Upper lobe of left lung (tissue), 6 donors: ENCODE results near the gene SRCAP. TPM values are rescaled to one million over a fixed set of nuclear protein-coding genes. Genes with fewer than 3 reads are reported as not detected.

ENCODE experiments used
- ATAC-seq, 2 donors: fragments of 200-7000 bp; cut with Tn5 transposase; one replicate each; pipeline ENCODE4 v1.9.1; 2022; ENCODE audit warnings: mild to moderate bottlenecking in 2 of 2, moderate library complexity in 2 of 2; ENCODE audit not compliant: low FRiP score in 2 of 2
- DNase-seq, 2 donors: peaks; one replicate each; pipeline ENCODE4 v3.0.0-alpha.2; 2019 to 2020
- H3K27ac ChIP-seq, 4 donors: fragments of 200-600 bp; sonication (generic); one replicate each; pipeline ENCODE4 v1.5.1; 2016 to 2019
- H3K27me3 ChIP-seq, 4 donors: fragments of 200-600 bp; sonication (generic); one replicate each; pipeline ENCODE4 v1.5.1; 2017 to 2019
- H3K36me3 ChIP-seq, 4 donors: fragments of 200-600 bp; sonication (generic); one replicate each; pipeline ENCODE4 v1.5.1; 2016 to 2019
- H3K4me1 ChIP-seq, 4 donors: fragments of 200-600 bp; sonication (generic); one replicate each; pipeline ENCODE4 v1.5.1; 2018 to 2019
- H3K4me3 ChIP-seq, 4 donors: fragments of 200-600 bp; sonication (generic); one replicate each; pipeline ENCODE4 v1.5.1; 2017 to 2019; ENCODE audit warnings: mild to moderate bottlenecking in 2 of 4, moderate library complexity in 1 of 4
- H3K9me3 ChIP-seq, 4 donors: fragments of 200-600 bp; sonication (generic); one replicate each; pipeline ENCODE4 v1.5.1; 2018 to 2019
- CTCF ChIP-seq, 6 experiments: fragments of 450-650 bp in 4 of 6; fragments of 200-600 bp in 2 of 6; sonication (generic) in 2 of 6; IDR thresholded peaks; one replicate each; pipeline ENCODE4 v1.5.1; 2016 to 2019; ENCODE audit warnings: antibody characterized with exemption in 6 of 6
- EP300 ChIP-seq, 4 donors: sonication (generic); formaldehyde crosslinking; IDR thresholded peaks; one replicate each; pipeline ENCODE4 v1.5.1; 2017; ENCODE audit warnings: antibody characterized with exemption in 4 of 4, control low read depth in 2 of 4
- POLR2A ChIP-seq, 4 donors: fragments of 450-650 bp; IDR thresholded peaks; one replicate each; pipeline ENCODE4 v1.5.1; 2016 to 2017; ENCODE audit warnings: antibody characterized with exemption in 4 of 4, mild to moderate bottlenecking in 2 of 4
- POLR2AphosphoS5 ChIP-seq, 2 donors: sonication (generic); formaldehyde crosslinking; IDR thresholded peaks; one replicate each; pipeline ENCODE4 v1.5.1; 2017; ENCODE audit warnings: antibody characterized with exemption in 2 of 2
- WGBS, 2 donors: methylation state at CpG; one replicate each; pipeline ENCODE4 v1.1.5; 2017 to 2018; 5-methylcytosine and 5-hydroxymethylcytosine counted together
- total RNA-seq, 6 donors: library from RNA; depleted of rRNA in 4 of 6; stranded (reverse); fragments of >200 nt in 4 of 6; gene quantifications; one replicate each; pipeline versions ENCODE4 v1.1.0 to v1.2.1, GENCODE V29; 2016 to 2021
- donor health status: DM: no; HTN: no; CAD: no; lungs with moderate emphysema.
- donor health status: DM: no; HTN: yes; CAD: no; lungs with severe emphysema.

Gene SRCAP
- total RNA-seq, 6 donors from 2014 or later: 38.3 to 102 (median 66.0) TPM

GRCh38 chr16:30677931-30678585, 20.9 kb upstream of the SRCAP start:
- TF ChIP-seq EP300 (IDR thresholded peaks at IDR 0.05): no peak
- TF ChIP-seq POLR2A (IDR thresholded peaks at IDR 0.05): no peak
- TF ChIP-seq POLR2AphosphoS5 (IDR thresholded peaks at IDR 0.05): no peak
- ATAC-seq (no peak), DNase-seq (no peak)
- no peaks in the 10 kb centered on the region for H3K36me3 ChIP-seq
- H3K27me3 ChIP-seq: no peaks in the 10 kb centered on the region
- H3K4me3 ChIP-seq: no peak overlapping the region
- no peaks in the 10 kb centered on the region for H3K9me3 ChIP-seq
- H3K4me1 ChIP-seq: no peaks in the 10 kb centered on the region
- WGBS, 2 donors: 80 to 82% methylated on average over 11 of the region's 11 CpGs
- H3K27ac ChIP-seq: no peak overlapping the region

- DNase-seq (no peak), ATAC-seq (no peak)
- H3K9me3 ChIP-seq: no peaks in the 10 kb centered on the region
- H3K27me3 ChIP-seq: no peaks in the 10 kb centered on the region
- WGBS, 2 donors: 79 to 80% methylated on average over 3 of the region's 3 CpGs
- TF ChIP-seq CTCF (IDR thresholded peaks at IDR 0.05) (no peak), POLR2A (IDR thresholded peaks at IDR 0.05) (no peak), EP300 (IDR thresholded peaks at IDR 0.05) (no peak), POLR2AphosphoS5 (IDR thresholded peaks at IDR 0.05) (no peak)
- no peak overlapping the region for H3K4me3 ChIP-seq
- H3K27ac ChIP-seq: no peak overlapping the region
- H3K4me1 ChIP-seq: no peaks in the 10 kb centered on the region
- H3K36me3 ChIP-seq: no peaks in the 10 kb centered on the region
Measured at GRCh38 chr16:30678586-30678970, 20.4 kb upstream of the SRCAP start.

- H3K4me3 ChIP-seq: no peak overlapping the region
- DNase-seq: no peak
- no peak overlapping the region for H3K27ac ChIP-seq
- no peak for TF ChIP-seq POLR2A (IDR thresholded peaks at IDR 0.05)
- no peak for TF ChIP-seq CTCF (IDR thresholded peaks at IDR 0.05)
- TF ChIP-seq POLR2AphosphoS5 (IDR thresholded peaks at IDR 0.05): no peak
- no peak for TF ChIP-seq EP300 (IDR thresholded peaks at IDR 0.05)
- 94 to 97% methylated on average over 3 of the region's 3 CpGs for WGBS, 2 donors
- H3K36me3 ChIP-seq: no peaks in the 10 kb centered on the region
- ATAC-seq: no peak
- H3K9me3 ChIP-seq: no peaks in the 10 kb centered on the region
- H3K27me3 ChIP-seq: no peaks in the 10 kb centered on the region
- no peaks in the 10 kb centered on the region for H3K4me1 ChIP-seq
Measured at GRCh38 chr16:30680326-30680725, 18.6 kb upstream of the SRCAP start.

- 59 to 62% methylated on average over 4 of the region's 4 CpGs for WGBS, 2 donors
- H3K9me3 ChIP-seq: no peaks in the 10 kb centered on the region
- peaks cover 0 to 7% (median 1%) of the 10 kb centered on the region in 4 donors for H3K4me1 ChIP-seq
- DNase-seq: no peak
- no peak overlapping the region for H3K4me3 ChIP-seq
- no peaks in the 10 kb centered on the region for H3K27me3 ChIP-seq
- ATAC-seq: no peak
- no peak for TF ChIP-seq POLR2A (IDR thresholded peaks at IDR 0.05)
- TF ChIP-seq EP300 (IDR thresholded peaks at IDR 0.05): no peak
- no peak for TF ChIP-seq POLR2AphosphoS5 (IDR thresholded peaks at IDR 0.05)
- no peak for TF ChIP-seq CTCF (IDR thresholded peaks at IDR 0.05)
- no peaks in the 10 kb centered on the region for H3K36me3 ChIP-seq
- no peak overlapping the region for H3K27ac ChIP-seq
Measured at GRCh38 chr16:30688701-30689100, 10.3 kb upstream of the SRCAP start.

GRCh38 chr16:30691907-30692306, 7.1 kb upstream of the SRCAP start:
- TF ChIP-seq POLR2A (IDR thresholded peaks at IDR 0.05) (no peak), POLR2AphosphoS5 (IDR thresholded peaks at IDR 0.05) (no peak), EP300 (IDR thresholded peaks at IDR 0.05) (no peak), CTCF (IDR thresholded peaks at IDR 0.05) (no peak)
- no peaks in the 10 kb centered on the region for H3K36me3 ChIP-seq
- H3K27me3 ChIP-seq: no peaks in the 10 kb centered on the region
- no peak overlapping the region for H3K4me3 ChIP-seq
- H3K9me3 ChIP-seq: no peaks in the 10 kb centered on the region
- H3K4me1 ChIP-seq: peaks cover 0 to 13% (median 4%) of the 10 kb centered on the region in 4 donors
- 64 to 69% methylated on average over 4 of the region's 4 CpGs for WGBS, 2 donors
- ATAC-seq (no peak), DNase-seq (no peak)
- H3K27ac ChIP-seq: no peak overlapping the region
